Breast epithelium (tissue), 3 donors: ENCODE measurements around the gene LCN2.

Source experiments
- CTCF ChIP-seq, 3 donors: fragments of 450-650 bp; IDR thresholded peaks; one replicate each; pipeline ENCODE4 v1.5.1; 2016 to 2017; ENCODE audit warnings: antibody characterized with exemption in 3 of 3, mild to moderate bottlenecking in 3 of 3, moderate library complexity in 3 of 3
- POLR2A ChIP-seq: fragments of 450-650 bp; IDR thresholded peaks from one replicate; pipeline ENCODE4 v1.6.1; 2016; ENCODE audit warnings: antibody characterized with exemption, mild to moderate bottlenecking, moderate library complexity
- POLR2AphosphoS5 ChIP-seq, 3 donors: sonication (generic); formaldehyde crosslinking; IDR thresholded peaks; one replicate each; pipeline ENCODE4 v1.6.1; 2017; ENCODE audit warnings: antibody characterized with exemption in 3 of 3

GRCh38 chr9:128180001-128180400 lies 30.7 kb downstream of the LCN2 start:
- TF ChIP-seq CTCF (IDR thresholded peaks at IDR 0.05) = no peak
- no peak for TF ChIP-seq POLR2AphosphoS5 (IDR thresholded peaks at IDR 0.05)
- no peak for TF ChIP-seq POLR2A
